Middle frontal gyrus (tissue), 1 donor: ENCODE measurements around the gene B4GALT2.

Experiments
- DNase-seq: peaks from one replicate; pipeline ENCODE4 v3.0.0-alpha.2; 2015; ENCODE audit warnings: low spot score; ENCODE audit errors: extremely low spot score

Gene B4GALT2

DNA sequence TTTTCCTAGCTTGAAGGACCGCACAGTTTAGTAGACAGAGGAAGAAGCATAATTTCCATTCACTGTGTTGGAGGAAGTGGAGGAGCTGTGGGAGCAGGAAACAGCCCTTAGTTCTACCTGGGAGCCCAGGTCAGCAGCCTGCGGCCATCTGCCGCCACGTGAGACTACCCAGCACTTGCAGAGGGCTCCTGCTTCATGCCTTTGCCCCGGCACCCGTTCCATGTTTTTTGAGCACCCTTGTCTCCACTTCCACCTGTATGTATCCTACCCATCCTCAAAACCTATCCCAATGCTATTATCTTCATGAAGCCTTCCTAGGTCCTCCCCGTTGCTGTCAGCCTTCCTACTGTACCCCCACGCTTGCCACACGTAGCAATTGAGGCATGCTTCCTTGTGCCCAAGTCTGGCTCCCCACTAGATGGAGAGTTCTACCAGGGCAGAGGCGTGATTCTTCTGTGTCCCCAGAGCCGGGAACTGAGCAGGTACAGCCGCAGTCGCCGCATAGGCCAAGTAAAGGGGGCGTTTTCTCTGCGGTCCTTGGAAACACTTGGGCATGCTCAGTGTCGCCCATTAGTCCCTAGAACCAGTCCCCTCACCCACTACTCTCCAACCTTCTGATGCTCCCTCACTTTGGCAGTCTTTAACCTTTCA, 50.4 kb downstream of the B4GALT2 start:
- no peak for DNase-seq

DNA sequence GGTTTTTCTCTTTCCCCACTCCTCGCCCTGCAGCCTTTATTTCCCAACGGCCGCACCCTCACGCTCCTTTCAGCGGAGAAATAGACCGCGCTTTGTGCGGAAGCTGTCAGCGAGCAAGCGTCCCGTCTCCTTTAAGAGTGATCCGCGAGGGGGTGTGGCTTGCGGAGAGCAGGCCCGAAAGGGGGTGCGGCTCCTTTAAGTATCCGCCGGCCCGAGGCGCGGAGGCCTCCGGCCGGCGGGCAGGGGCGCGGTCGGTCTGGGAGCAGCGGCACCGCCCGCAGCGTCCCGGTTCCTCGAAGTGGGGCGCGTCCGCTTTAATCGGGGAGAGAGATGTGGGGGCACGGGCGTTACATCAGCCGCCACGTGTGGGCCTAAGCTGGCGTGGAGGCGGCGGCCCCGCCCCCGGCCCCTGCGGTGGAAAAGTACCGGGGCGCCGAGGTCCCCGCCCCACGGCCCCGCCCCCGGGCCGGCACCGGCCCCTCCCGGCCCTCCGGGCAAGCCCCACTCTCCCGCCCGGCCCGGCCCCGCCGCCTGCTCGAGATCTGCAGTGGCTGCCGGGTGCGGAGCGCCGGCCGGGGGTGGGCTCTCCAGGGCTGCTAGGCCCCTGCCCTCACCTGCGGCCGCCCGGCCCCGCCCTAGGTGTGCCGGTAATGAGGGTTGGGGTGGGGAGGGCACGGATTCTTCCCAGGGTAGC, 51.0 kb downstream of the B4GALT2 start:
- DNase-seq: peak; percentile 80

DNA sequence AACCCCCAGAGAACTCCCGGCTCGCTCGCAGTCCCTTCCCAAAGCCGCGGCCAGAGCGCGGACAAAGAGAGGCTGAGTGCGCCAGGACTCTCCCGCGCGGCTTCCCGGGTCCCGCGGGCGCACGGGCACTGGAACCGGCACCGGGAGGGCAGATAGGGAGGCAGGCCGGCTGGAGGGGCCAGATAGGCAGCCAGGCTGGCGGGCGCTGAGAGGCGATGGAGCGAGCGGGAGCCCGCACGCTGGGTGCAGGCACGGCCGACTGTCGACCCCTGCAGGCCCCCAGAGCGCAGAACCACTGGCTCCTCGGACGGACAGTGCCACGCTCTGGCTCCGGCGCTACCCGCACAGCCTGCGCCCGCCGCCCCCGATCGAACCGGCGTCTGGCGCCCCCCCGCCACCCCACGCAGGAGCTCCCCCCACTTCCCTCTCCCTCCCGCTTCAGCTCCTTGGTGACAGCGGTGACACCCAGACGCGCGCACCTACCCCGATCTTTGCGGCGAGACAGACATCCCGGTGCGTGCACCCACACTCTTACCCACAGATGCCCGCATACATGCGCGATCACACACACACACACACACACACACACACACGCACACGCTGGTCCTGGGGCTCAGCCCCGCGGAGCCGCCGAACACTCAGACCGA, 51.7 kb downstream of the B4GALT2 start:
- no peak for DNase-seq

DNA sequence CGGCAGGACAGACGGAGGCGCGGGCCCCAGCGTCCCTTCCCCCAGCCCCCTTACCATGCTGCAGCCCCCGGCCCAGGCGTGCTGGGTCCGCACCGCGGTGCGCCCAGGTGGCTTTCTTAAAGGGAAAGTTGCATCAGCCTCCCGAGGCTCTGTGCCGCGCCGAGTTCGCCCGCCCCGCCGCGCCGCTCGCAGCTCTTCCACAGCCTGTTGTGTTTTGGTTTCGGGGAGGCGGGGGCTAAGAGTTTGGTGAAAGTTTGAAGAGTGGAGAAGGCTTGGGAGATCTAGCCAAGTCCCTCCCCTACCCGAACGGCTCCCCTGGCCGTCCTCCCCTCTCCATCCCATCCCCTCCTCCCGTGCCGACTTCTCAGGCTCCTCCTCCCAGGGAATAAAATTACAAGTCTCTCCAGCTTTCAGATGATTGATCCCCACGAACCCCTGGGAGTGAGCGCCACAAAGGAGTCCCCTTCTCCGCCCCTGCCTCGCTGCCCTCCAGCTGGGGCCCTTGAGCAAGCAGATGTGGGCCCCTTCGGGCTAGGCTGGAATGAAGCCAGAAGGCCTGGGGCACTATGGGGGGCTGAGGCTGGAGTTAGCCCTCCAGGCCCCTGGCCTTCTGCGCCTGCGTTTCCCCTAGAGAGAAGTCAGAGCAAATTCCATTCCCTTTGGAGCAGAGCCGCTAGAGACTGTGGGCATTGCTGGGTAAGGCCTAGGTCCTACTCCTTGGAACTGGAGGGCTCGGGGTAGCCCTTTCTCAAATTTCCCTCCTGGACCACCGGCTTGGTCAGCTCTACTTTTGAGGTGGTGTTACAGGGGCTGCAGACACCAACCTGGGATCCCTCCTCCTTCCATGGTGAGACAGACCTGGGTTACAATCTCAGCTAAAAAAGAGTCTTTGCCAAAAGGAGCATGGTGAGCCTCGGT, 52.5 kb downstream of the B4GALT2 start, which contains the start of gene SLC6A9:
TSS of gene SLC6A9 (minus strand) at position 211 of the 918 bp plus-strand sequence. CDS start 7,185 bp downstream, outside the sequence.
- no peak for DNase-seq

DNA sequence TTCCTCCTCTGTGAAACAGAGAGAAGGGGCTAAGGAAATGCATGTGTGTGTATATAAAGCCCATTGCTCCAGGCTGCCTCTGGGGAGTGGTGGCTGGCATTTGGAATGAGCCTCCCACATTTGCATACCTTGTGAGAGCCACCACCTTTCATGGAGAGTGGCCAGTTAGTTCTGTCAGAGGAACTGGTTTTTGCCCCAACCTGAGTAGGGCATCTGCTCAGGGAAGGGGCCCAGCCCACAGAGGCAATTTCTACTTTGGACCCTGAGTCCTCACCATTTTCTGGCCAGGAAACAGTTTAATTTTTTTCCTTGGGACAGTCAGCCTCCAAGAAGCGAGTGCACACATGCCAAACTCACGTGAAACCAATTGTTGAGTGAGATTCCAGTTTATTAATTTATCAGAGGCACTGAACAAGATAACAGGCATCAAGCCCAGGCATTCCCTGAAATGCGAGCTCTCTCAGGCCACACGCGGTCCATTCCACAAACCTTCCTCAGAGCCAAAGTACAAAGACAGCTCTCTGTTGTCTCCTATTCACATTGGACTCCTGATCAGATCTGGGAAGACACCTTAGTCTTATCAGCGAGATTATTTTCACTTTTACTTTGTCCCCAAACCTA, 53.3 kb downstream of the B4GALT2 start:
- DNase-seq: no peak

DNA sequence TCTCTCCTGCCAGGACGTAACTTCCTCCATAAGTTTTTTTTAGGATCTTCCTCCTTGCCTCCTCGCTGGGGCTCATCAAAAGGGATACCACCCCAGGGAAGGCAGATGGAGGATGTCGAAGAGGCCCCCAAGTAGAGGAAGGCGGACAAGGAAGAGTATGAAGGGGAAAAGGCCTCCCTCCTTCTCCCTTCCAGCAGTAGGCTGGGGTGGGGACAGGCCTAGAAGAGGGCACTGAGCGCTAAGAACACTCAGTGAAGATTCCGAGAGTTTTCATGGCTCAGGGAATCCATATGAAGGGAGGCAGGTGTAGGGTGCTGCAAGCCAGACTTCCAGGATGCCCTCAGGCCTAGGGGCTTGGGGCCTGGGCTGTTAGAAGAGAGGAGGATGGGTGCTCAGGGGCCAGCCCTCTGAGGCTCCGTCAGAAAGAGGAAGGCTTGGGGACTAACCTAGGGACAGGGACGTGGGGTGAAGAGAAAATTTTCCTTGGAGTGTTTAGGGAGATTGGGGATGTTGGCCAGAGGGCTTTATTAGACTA, 54.1 kb downstream of the B4GALT2 start:
- DNase-seq: no peak

DNA sequence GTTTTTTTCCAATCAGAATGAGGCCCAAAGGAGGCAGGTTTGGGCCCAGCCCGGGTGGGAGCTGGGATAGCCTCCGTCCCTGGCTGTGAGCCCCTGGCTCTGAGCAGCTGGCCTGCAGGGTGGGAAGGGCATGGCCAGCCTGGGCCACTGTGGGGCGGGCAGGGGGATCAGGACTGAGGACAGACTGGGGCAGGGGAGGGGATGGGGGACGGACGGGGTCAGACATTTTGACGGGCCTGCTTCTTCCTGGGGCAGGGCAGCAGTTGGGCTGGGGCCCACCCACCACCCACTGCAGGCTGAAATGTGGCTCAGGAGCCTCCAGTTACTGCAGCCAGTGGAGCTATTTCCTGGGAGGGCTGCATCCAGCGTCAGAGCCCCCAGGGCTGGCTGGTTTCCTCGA, 54.7 kb downstream of the B4GALT2 start:
- no peak for DNase-seq

DNA sequence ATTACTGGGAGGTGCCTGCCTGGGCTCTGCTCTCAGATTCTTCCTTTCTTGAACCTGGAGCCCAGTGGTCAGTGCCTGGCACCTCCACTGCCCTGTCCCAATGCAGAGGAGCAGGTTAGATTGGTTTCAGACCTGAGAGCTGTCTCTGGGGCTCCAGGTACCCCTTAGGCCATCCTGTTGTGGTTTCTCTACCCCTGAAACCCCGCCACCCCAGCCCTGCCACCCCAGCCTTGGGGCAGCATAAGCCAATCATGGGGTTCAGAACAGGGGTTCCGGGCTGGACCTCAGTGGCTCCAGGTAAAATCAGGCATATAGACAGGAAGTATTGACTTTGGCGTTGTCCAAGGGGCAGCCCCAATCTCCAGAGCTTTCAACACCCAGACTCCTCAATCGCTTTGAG, 55.4 kb downstream of the B4GALT2 start:
- no peak for DNase-seq

DNA sequence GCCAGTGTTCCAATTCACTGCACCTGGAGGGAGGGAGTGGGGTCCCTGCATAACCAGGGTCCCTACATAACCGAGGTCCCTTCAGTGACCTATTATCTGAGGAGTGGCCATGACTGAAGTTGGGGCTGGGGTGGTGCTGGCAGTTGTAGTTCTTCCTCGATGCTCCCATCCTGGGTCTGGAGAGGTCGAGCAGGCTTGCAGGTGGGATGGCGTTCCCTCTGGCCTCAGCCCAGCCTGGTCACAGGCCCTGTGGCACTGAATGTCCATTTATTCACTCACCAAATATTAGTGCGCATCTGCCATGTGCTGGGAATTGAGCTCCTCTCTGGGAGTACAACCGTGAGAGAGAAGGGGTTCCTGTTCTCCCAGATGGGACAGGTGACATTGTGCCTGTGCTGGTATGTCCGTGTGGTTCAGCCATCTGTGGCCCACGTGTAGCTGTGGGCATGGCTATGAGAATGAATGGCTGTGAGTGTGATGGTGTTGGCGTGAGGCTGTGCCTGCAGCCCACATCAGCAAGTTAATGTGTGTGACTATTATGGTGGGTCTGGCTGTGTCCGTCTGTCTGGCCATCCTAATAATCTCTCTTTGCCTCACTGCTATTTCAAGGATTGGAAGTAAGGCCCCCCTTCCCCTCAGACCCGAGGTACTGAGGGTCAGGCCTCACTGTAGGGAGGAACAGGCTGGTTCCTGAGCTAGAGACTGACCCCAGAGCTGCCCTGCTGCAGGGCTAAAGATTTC, 56.1 kb downstream of the B4GALT2 start:
- DNase-seq: no peak

DNA sequence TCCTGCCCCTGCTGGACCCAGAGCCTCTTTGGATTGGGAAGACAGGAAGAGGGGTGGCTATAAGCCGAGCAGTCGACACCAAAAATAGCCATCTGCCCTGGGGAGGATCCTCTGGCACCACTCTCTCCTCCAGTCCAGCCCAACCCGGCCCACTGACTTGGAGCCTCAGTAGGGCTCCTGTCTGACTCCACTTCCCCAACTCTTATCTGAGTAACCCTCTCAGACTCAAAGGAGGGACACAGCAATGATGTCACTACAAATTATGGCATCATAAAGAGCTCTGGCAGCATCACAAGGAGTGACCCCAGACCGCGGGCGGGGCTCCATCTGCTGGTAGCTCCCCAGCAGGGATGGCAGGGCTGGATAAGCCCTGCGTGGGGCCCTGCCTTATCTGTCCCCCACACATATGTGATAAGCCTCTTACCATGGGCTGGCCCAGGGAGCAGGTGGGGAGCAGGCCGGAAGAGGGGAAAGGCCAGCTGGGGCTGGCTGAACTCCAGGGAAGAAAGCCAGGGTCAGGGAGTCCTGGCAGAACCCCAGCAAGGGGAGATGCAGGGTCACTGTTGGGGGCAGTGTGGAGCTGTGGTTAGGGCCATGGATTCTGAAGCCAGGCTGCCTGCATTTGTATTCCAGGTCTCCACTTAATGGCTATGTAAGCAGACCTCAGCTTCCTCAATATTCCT, 56.9 kb downstream of the B4GALT2 start:
- DNase-seq: no peak

DNA sequence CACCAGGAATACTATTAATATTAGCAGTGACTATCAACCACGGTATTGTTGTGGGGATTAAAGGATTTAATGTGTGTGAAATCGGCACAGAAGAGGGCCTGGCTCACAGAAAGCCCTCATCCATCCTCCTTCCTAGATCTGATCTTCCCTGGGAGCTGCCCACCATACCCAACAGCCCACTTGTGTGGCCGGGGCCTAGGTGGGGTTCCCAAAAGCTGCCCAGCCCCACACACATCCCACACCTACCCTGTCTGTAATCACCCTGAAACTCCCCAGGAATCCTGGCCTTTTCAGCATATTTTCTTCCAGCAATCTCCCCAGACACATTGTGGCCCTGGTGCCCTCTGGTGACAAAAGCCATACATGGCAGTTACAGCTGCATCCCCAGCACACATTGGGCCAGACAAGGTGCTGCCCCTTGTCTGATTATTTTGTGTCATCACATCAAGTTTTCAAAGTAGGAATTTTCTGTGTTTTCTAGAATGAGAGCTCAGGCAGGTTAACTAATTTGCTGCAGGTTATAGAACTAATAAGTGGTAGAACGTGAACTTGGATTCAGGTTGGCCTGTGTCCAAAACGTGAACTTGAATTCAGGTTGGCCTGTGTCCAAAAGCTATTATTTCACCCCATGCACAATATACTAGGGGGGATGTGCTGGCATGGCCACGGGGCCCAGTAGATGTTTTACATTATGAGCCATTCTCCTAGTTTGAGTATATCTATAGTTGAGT, 57.6 kb downstream of the B4GALT2 start:
- peak; percentile 74 for DNase-seq

DNA sequence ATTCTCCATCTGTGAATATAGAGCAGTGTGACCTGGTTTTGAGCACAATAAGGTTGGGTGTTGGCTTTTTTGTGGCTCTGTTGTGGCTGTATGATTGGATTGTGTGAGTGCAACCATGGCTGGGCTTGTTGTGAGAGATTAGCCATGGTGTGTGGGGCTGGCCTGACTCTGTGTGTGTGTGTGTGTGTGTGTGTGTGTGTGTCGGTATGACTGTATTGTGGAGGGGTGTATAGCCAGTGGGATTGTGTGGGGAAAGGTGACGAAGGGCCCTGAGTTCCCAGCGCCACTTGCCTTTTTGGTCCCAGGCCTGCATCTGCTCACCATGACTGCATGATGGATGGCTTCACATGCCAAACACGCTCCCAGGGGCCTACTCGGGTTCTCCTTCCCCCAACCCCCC, 58.1 kb downstream of the B4GALT2 start:
- no peak for DNase-seq

DNA sequence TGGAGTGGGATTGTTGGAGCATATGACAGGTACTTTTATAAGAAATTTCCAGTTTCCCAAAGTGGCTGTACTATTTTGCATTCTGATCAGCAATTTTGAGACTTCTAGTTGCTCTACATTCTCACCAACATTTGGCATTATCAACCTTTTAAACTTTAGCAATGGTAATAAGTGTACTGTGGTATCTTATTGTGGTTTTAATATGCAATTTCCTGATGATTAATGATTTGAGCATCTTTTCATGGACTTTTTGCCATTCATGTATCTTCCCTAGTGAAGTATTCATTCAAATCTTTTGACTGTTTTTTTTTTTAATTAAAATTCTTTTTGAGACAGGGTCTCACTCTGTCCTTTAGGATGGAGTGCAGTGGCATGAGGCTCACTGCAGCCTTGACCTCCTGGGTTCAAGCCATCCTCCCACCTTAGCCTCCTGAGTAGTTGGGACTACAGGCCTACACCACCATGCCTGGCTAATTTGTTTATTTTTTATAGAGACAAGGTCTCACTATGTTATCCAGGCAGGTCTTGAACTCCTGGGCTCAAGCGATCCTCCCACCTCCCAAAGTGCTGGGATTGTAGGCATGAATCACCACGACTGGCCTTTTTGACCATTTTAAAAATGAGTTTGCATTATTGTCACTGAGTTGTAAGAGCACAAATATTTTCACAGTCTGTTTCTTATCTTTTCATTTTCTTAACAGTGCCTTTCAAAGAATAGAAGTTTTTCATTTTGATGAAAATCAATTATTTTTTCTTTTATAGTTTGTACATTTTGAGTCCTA, 60.1 kb downstream of the B4GALT2 start:
- no peak for DNase-seq

DNA sequence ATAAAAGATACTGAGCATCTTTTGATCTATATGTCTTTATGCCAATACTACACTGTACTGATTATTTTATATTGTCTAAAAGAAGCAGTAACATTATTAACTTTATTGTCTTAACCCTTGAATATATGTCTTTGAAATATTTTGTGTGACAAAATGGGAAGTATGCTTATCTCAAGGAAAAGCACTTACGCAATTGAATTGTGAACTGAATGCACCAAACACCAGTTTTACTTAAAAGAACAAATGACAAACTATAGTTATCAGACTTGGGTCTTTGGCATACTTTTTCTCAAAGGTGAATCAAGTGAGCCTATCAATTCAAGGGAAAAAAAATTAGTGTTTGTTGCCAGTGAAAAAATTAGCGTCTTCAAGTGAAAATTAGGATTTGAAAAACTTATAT, 61.4 kb downstream of the B4GALT2 start:
- DNase-seq: no peak
